ENCODE results near the gene AKR1C1.

DNA sequence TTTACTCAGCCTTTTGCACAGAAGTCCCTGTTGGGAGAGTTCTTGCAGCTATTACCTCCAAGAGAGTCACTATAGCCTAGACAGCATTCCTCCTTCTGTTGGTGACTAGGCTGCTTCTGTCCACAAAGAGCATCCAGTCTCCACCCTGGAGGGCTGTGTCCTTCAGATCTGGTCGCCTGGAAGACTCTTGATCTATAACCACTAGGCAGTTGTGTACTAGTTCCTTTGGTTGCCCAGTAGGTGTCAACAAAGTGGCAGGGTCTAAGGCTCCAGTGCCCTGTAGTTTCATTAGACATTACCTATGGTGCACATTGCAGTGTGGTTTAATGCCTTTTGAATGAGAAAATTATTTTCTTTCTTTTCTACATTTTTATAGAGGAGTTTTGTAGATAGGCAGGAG is 51.7 kb downstream of the AKR1C1 start:
- no peak for TF ChIP-seq CTCF (IDR thresholded peaks at IDR 0.05)
- no peak for TF ChIP-seq POLR2A (IDR thresholded peaks at IDR 0.05)
- no peak for TF ChIP-seq EP300 (IDR thresholded peaks at IDR 0.05)

Data from ovary (tissue), 3 donors.